ENCODE measurements around the gene TEX19. TPM values are rescaled to one million over a fixed set of nuclear protein-coding genes. Genes with fewer than 3 reads are reported as not detected.

The TEX19 gene
- total and polyA plus RNA-seq, 10 of the 15 experiments (the other 5 are each of a cell fraction or from before 2014, with no cell fraction given) = 0.03 to 0.32 (median 0.13) TPM; not detected in 3

- TF ChIP-seq ZNF384 (IDR thresholded peaks at IDR 0.05; ENCODE audit: borderline replicate concordance, low read depth, low read length) = no peak
- TF ChIP-seq JUND (IDR thresholded peaks at IDR 0.05; ENCODE audit: low read depth, low read length) = no peak
- no peak for TF ChIP-seq NFXL1 (IDR thresholded peaks at IDR 0.05; ENCODE audit: borderline replicate concordance)
- no peak for TF ChIP-seq ZBTB40 (IDR thresholded peaks at IDR 0.05; ENCODE audit: borderline replicate concordance)
- TF ChIP-seq ZNF622 (IDR thresholded peaks at IDR 0.05) = no peak
- peak in 1 of 2 experiments; percentile 39; a peak in 2 of 4 replicates for TF ChIP-seq BHLHE40 (IDR thresholded peaks at IDR 0.05; ENCODE audit: borderline replicate concordance in 1 of 2, low read depth in 2 of 2, low read length in 1 of 2)
- TF ChIP-seq EZH2 (IDR thresholded peaks at IDR 0.05; ENCODE audit: borderline replicate concordance, control insufficient read depth, low read depth, low read length) = no peak
- TF ChIP-seq CBFB (IDR thresholded peaks at IDR 0.05; ENCODE audit: low read depth) = no peak
- no peak for TF ChIP-seq ZNF217 (IDR thresholded peaks at IDR 0.05)
Observed at GRCh38 chr17:82330322-82331239, 28.5 kb upstream of the TEX19 start (continued).
